ENCODE results near the gene CLDN14. TPM values are rescaled to one million over a fixed set of nuclear protein-coding genes. Genes with fewer than 3 reads are reported as not detected.

The CLDN14 gene
- total RNA-seq, 1 experiment from 2014 or later = not detected

DNA sequence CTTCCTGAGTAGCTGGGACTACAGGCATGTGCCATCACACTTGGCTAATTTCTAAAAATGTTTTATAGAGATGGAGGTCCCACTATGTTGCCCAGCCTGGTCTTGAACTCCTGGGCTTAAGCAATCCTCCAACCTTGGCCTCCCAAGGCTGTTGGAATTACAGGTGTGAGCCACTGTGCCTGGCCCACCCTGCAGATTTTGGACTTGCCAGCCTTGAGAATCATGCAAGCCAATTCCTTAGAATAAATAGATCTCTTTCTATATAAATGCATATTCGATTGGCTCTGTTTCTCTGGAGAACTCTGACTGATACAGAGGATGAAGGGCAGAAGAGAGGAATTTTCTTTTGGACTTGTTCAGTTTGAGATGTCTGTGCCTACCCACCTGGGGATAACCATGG is 6.7 kb downstream of the CLDN14 start:
- no peaks in the 10 kb centered on the region for H3K27me3 ChIP-seq (ENCODE audit: insufficient read depth, low read length)
- no peak overlapping the region for H4K8ac ChIP-seq (replicated peaks; ENCODE audit: insufficient read length, low read depth, low read length)
- Mint-ChIP-seq H3K27ac (no peak overlapping the region), H3K4me1 (peaks cover 11 to 17% of the 10 kb centered on the region in 2 experiments), H3K36me3 (ENCODE audit: insufficient read depth in 1 of 3, low read depth in 3 of 3) (peaks cover 0 to 6% (median 0%) of the 10 kb centered on the region in 3 experiments; a peak in 3 of 7 replicates), H3K27me3 (ENCODE audit: low read depth) (peaks cover 8% of the 10 kb centered on the region), H3K9me3 (peaks cover 7 to 12% of the 10 kb centered on the region in 2 experiments; a peak in 4 of 5 replicates), H3K4me3 (no peak overlapping the region)
- H2BK15ac ChIP-seq (ENCODE audit: low read depth, low read length) = no peak overlapping the region
- H4K20me1 ChIP-seq (ENCODE audit: control insufficient read depth, insufficient read depth, insufficient read length) = no peaks in the 10 kb centered on the region
- no peaks in the 10 kb centered on the region for H3K79me2 ChIP-seq (ENCODE audit: insufficient read depth, low read length)
- H3K4ac ChIP-seq (ENCODE audit: low read depth, low read length) = no peak overlapping the region
- no peak overlapping the region for H3K18ac ChIP-seq (ENCODE audit: insufficient read length, low read depth, low read length)
- H2AFZ ChIP-seq (ENCODE audit: low read length) = no peak overlapping the region
- no peak overlapping the region for H3K56ac ChIP-seq (ENCODE audit: insufficient read length, low read depth, low read length)
- H2BK5ac ChIP-seq (ENCODE audit: insufficient read length, low read length) = no peak overlapping the region
- no peak for DNase-seq
- H2BK20ac ChIP-seq (ENCODE audit: low read depth, low read length, poor library complexity, severe bottlenecking) = no peak overlapping the region
- no peaks in the 10 kb centered on the region for H3K79me1 ChIP-seq (ENCODE audit: insufficient read depth, low read depth, low read length, poor library complexity, severe bottlenecking)
- no peak overlapping the region for H4K5ac ChIP-seq (ENCODE audit: insufficient read length, low read depth, low read length)
- TF ChIP-seq CTCF (conservative IDR thresholded peaks at IDR 0.05) = no peak
- no CpG with 5 or more reads among the region's 1 CpG for WGBS (ENCODE audit: extremely low coverage, insufficient read length, low lambda C conversion rate)
- H3K14ac ChIP-seq (ENCODE audit: insufficient read depth, low read length) = no peak overlapping the region
- no peak overlapping the region for H4K91ac ChIP-seq (ENCODE audit: insufficient read length, low read depth, low read length)
- no peak overlapping the region for H3K23ac ChIP-seq (ENCODE audit: insufficient read length, low read depth, low read length)
- no peak overlapping the region for H2BK12ac ChIP-seq (ENCODE audit: insufficient read length, low read depth, low read length)
- no peak overlapping the region for H2BK120ac ChIP-seq (ENCODE audit: low read depth, low read length, poor library complexity, severe bottlenecking)
- peaks cover 6% of the 10 kb centered on the region; the same call in 1 of the 2 replicates for H3K4me1 ChIP-seq (ENCODE audit: insufficient read depth, low read length)
- H3T11ph ChIP-seq (ENCODE audit: low read length) = no peak overlapping the region
- no peaks in the 10 kb centered on the region for H3K23me2 ChIP-seq (ENCODE audit: insufficient read length, low read depth, low read length, poor library complexity, severe bottlenecking)
- H3K9ac ChIP-seq (ENCODE audit: extremely low read depth, insufficient read length, low read length) = no peak overlapping the region
- H3K27ac ChIP-seq (ENCODE audit: insufficient read length, low read depth, low read length) = no peak overlapping the region
- no peaks in the 10 kb centered on the region for H3K9me3 ChIP-seq (ENCODE audit: control insufficient read depth, low read depth, low read length)
- H2AK5ac ChIP-seq (ENCODE audit: insufficient read length, low read length) = no peak overlapping the region
- H3K4me2 ChIP-seq (ENCODE audit: insufficient read depth, insufficient read length, low read length) = no peak overlapping the region

Data from H9 (cell line).